ENCODE data around the gene KMT2E. TPM values are rescaled to one million over a fixed set of nuclear protein-coding genes. Genes with fewer than 3 reads are reported as not detected.

KMT2E gene
- total RNA-seq, 1 donor from 2014 or later: 114 TPM

- Mint-ChIP-seq H3K4me1 (ENCODE audit: low read depth) (peaks cover 40% of the 10 kb centered on the region), H3K36me3 (ENCODE audit: low read depth) (peaks cover 49% of the 10 kb centered on the region), H3K27ac (no peak overlapping the region), H3K9me3 (no peaks in the 10 kb centered on the region), H3K4me3 (no peak overlapping the region), H3K27me3 (ENCODE audit: insufficient read depth) (no peaks in the 10 kb centered on the region)
- DNase-seq (ENCODE audit: low spot score): no peak
- intact Hi-C loops (cut with micrococcal nuclease): no loop called here
Measured at GRCh38 chr7:105096306-105096705, 82.3 kb downstream of the KMT2E start.

GRCh38 chr7:105097619-105098018 lies 83.6 kb downstream of the KMT2E start:
- peaks cover 50% of the 10 kb centered on the region for H3K36me3 Mint-ChIP-seq (ENCODE audit: low read depth)

GRCh38 chr7:105098863-105099515 lies 85.0 kb downstream of the KMT2E start:
- no peak for DNase-seq (ENCODE audit: low spot score)
- Mint-ChIP-seq H3K9me3 (no peaks in the 10 kb centered on the region), H3K27me3 (ENCODE audit: insufficient read depth) (no peaks in the 10 kb centered on the region), H3K27ac (peak overlapping the region; percentile 84), H3K4me3 (no peak overlapping the region), H3K4me1 (ENCODE audit: low read depth) (peaks cover 52% of the 10 kb centered on the region), H3K36me3 (ENCODE audit: low read depth) (peaks cover 51% of the 10 kb centered on the region)
- intact Hi-C loops (cut with micrococcal nuclease): loop anchor here (2.0 kb wide), 2 partner anchors 118 to 176 kb away; no protein-coding TSS in a partner anchor

More at GRCh38 chr7:105097619-105098018, 83.6 kb downstream of the KMT2E start:
- Mint-ChIP-seq H3K27me3 (ENCODE audit: insufficient read depth) (no peaks in the 10 kb centered on the region), H3K27ac (peak overlapping the region; percentile 61), H3K4me3 (no peak overlapping the region), H3K9me3 (no peaks in the 10 kb centered on the region), H3K4me1 (ENCODE audit: low read depth) (peaks cover 42% of the 10 kb centered on the region)
- intact Hi-C loops (cut with micrococcal nuclease): loop anchor here (2.0 kb wide), 2 partner anchors 117 to 175 kb away; no protein-coding TSS in a partner anchor
- DNase-seq (ENCODE audit: low spot score): no peak

GRCh38 chr7:105101864-105102263 lies 87.9 kb downstream of the KMT2E start:
- Mint-ChIP-seq H3K27ac (no peak overlapping the region), H3K4me3 (no peak overlapping the region), H3K9me3 (no peaks in the 10 kb centered on the region), H3K36me3 (ENCODE audit: low read depth) (peaks cover 46% of the 10 kb centered on the region), H3K27me3 (ENCODE audit: insufficient read depth) (no peaks in the 10 kb centered on the region), H3K4me1 (ENCODE audit: low read depth) (peaks cover 47% of the 10 kb centered on the region)
- intact Hi-C loops (cut with micrococcal nuclease): loop anchor here (5.0 kb wide), 1 partner anchor 705 kb away; no protein-coding TSS in a partner anchor
- DNase-seq (ENCODE audit: low spot score): no peak

GRCh38 chr7:105102557-105103352 lies 88.8 kb downstream of the KMT2E start:
- intact Hi-C loops (cut with micrococcal nuclease): loop anchor here (5.0 kb wide), 1 partner anchor 705 kb away; no protein-coding TSS in a partner anchor
- no peaks in the 10 kb centered on the region for H3K27me3 Mint-ChIP-seq (ENCODE audit: insufficient read depth)
- H3K4me3 Mint-ChIP-seq: no peak overlapping the region
- peaks cover 49% of the 10 kb centered on the region for H3K36me3 Mint-ChIP-seq (ENCODE audit: low read depth)
- peak overlapping the region; percentile 52 for H3K27ac Mint-ChIP-seq
- H3K9me3 Mint-ChIP-seq: no peaks in the 10 kb centered on the region
- H3K4me1 Mint-ChIP-seq (ENCODE audit: low read depth): peaks cover 43% of the 10 kb centered on the region
- no peak for DNase-seq (ENCODE audit: low spot score)

- H3K4me1 Mint-ChIP-seq (ENCODE audit: low read depth): peaks cover 19% of the 10 kb centered on the region
- no peak overlapping the region for H3K4me3 Mint-ChIP-seq
- intact Hi-C loops (cut with micrococcal nuclease): loop anchor here (5.0 kb wide), 2 partner anchors 33 to 322 kb away; no protein-coding TSS in a partner anchor
- DNase-seq (ENCODE audit: low spot score): no peak
- no peaks in the 10 kb centered on the region for H3K27me3 Mint-ChIP-seq (ENCODE audit: insufficient read depth)
- peak overlapping the region; percentile 58 for H3K27ac Mint-ChIP-seq
- H3K36me3 Mint-ChIP-seq (ENCODE audit: low read depth): peaks cover 43% of the 10 kb centered on the region
- H3K9me3 Mint-ChIP-seq: no peaks in the 10 kb centered on the region
Measured at GRCh38 chr7:105105579-105105978, 91.6 kb downstream of the KMT2E start.

- H3K9me3 Mint-ChIP-seq: no peaks in the 10 kb centered on the region
- peak overlapping the region; percentile 28 for H3K27ac Mint-ChIP-seq
- intact Hi-C loops (cut with micrococcal nuclease): loop anchor here (5.0 kb wide), 2 partner anchors 34 to 321 kb away; no protein-coding TSS in a partner anchor
- H3K36me3 Mint-ChIP-seq (ENCODE audit: low read depth): peaks cover 42% of the 10 kb centered on the region
- H3K4me1 Mint-ChIP-seq (ENCODE audit: low read depth): peaks cover 11% of the 10 kb centered on the region
- no peaks in the 10 kb centered on the region for H3K27me3 Mint-ChIP-seq (ENCODE audit: insufficient read depth)
- H3K4me3 Mint-ChIP-seq: no peak overlapping the region
- DNase-seq (ENCODE audit: low spot score): no peak
Measured at GRCh38 chr7:105106473-105106872, 92.5 kb downstream of the KMT2E start.

GRCh38 chr7:105107458-105107857 lies 93.5 kb downstream of the KMT2E start:
- DNase-seq (ENCODE audit: low spot score): no peak
- peaks cover 17% of the 10 kb centered on the region for H3K4me1 Mint-ChIP-seq (ENCODE audit: low read depth)
- H3K36me3 Mint-ChIP-seq (ENCODE audit: low read depth): peaks cover 47% of the 10 kb centered on the region
- no peak overlapping the region for H3K4me3 Mint-ChIP-seq
- H3K27ac Mint-ChIP-seq: no peak overlapping the region
- intact Hi-C loops (cut with micrococcal nuclease): loop anchor here (5.0 kb wide), 2 partner anchors 35 to 320 kb away; no protein-coding TSS in a partner anchor
- H3K27me3 Mint-ChIP-seq (ENCODE audit: insufficient read depth): no peaks in the 10 kb centered on the region
- no peaks in the 10 kb centered on the region for H3K9me3 Mint-ChIP-seq

- no peak overlapping the region for H3K4me3 Mint-ChIP-seq
- intact Hi-C loops (cut with micrococcal nuclease): no loop called here
- no peaks in the 10 kb centered on the region for H3K27me3 Mint-ChIP-seq (ENCODE audit: insufficient read depth)
Measured at GRCh38 chr7:105112440-105113418, 98.7 kb downstream of the KMT2E start.

GRCh38 chr7:105118612-105119600 lies 104.9 kb downstream of the KMT2E start:
- H3K9me3 Mint-ChIP-seq: peaks cover 3% of the 10 kb centered on the region
- no peak overlapping the region for H3K4me3 Mint-ChIP-seq
- intact Hi-C loops (cut with micrococcal nuclease): no loop called here
- H3K36me3 Mint-ChIP-seq (ENCODE audit: low read depth): peaks cover 29% of the 10 kb centered on the region
- no peaks in the 10 kb centered on the region for H3K27me3 Mint-ChIP-seq (ENCODE audit: insufficient read depth)
- no peak for DNase-seq (ENCODE audit: low spot score)
- peaks cover 4% of the 10 kb centered on the region for H3K4me1 Mint-ChIP-seq (ENCODE audit: low read depth)
- H3K27ac Mint-ChIP-seq: no peak overlapping the region

More at GRCh38 chr7:105112440-105113418, 98.7 kb downstream of the KMT2E start:
- DNase-seq (ENCODE audit: low spot score): no peak
- Mint-ChIP-seq H3K9me3 (peaks cover 3% of the 10 kb centered on the region), H3K36me3 (ENCODE audit: low read depth) (peaks cover 55% of the 10 kb centered on the region), H3K4me1 (ENCODE audit: low read depth) (peaks cover 6% of the 10 kb centered on the region), H3K27ac (peak overlapping the region; percentile 77)

GRCh38 chr7:105122619-105123018 lies 108.6 kb downstream of the KMT2E start:
- H3K36me3 Mint-ChIP-seq (ENCODE audit: low read depth): peaks cover 22% of the 10 kb centered on the region
- H3K27ac Mint-ChIP-seq: no peak overlapping the region
- no peaks in the 10 kb centered on the region for H3K9me3 Mint-ChIP-seq
- no peak overlapping the region for H3K4me3 Mint-ChIP-seq
- DNase-seq (ENCODE audit: low spot score): no peak
- intact Hi-C loops (cut with micrococcal nuclease): no loop called here
- peaks cover 22% of the 10 kb centered on the region for H3K4me1 Mint-ChIP-seq (ENCODE audit: low read depth)
- no peaks in the 10 kb centered on the region for H3K27me3 Mint-ChIP-seq (ENCODE audit: insufficient read depth)
